ENCODE data around the gene PHF19.
A peak's percentile ranks its signal among the peaks of the same experiment; 100 is the strongest.

PHF19 gene

GRCh38 chr9:120919843-120920805, 43.1 kb upstream of the PHF19 start:
- Histone ChIP-seq H3K9me3 (ENCODE audit: control insufficient read depth in 2 of 2, low read length in 2 of 2) (no peaks in the 10 kb centered on the region), H3K4me1 (ENCODE audit: control insufficient read depth in 2 of 2, insufficient read depth in 2 of 2, low read length in 2 of 2) (peaks cover 0 to 3% of the 10 kb centered on the region in 2 donors), H3K4me3 (ENCODE audit: low read length in 2 of 2) (no peak overlapping the region), H3K27ac (ENCODE audit: low read depth in 2 of 2, low read length in 2 of 2) (peak overlapping the region in 1 of 2 donors; percentile 58), H3K27me3 (ENCODE audit: control insufficient read depth in 2 of 2, insufficient read depth in 2 of 2, low read length in 2 of 2) (no peaks in the 10 kb centered on the region), H3K9ac (ENCODE audit: low read depth in 1 of 2, low read length in 2 of 2) (peak overlapping the region; percentile 1 to 14), H3K36me3 (ENCODE audit: control insufficient read depth in 2 of 2, insufficient read depth in 2 of 2, low read length in 2 of 2) (no peaks in the 10 kb centered on the region)

GRCh38 chr9:120918931-120919842, 42.2 kb upstream of the PHF19 start:
- no peaks in the 10 kb centered on the region for H3K36me3 ChIP-seq (ENCODE audit: control insufficient read depth in 2 of 2, insufficient read depth in 2 of 2, low read length in 2 of 2)
- no peaks in the 10 kb centered on the region for H3K27me3 ChIP-seq (ENCODE audit: control insufficient read depth in 2 of 2, insufficient read depth in 2 of 2, low read length in 2 of 2)
- no peak overlapping the region for H3K4me3 ChIP-seq (ENCODE audit: low read length in 2 of 2)
- H3K27ac ChIP-seq (ENCODE audit: low read depth in 2 of 2, low read length in 2 of 2) = peak overlapping the region in 1 of 2 donors; percentile 56
- H3K9me3 ChIP-seq (ENCODE audit: control insufficient read depth in 2 of 2, low read length in 2 of 2) = no peaks in the 10 kb centered on the region
- H3K9ac ChIP-seq (ENCODE audit: low read depth in 1 of 2, low read length in 2 of 2) = no peak overlapping the region
- H3K4me1 ChIP-seq (ENCODE audit: control insufficient read depth in 2 of 2, insufficient read depth in 2 of 2, low read length in 2 of 2) = peaks cover 0 to 3% of the 10 kb centered on the region in 2 donors

GRCh38 chr9:120917929-120918762, 41.2 kb upstream of the PHF19 start:
- peak overlapping the region in 1 of 2 donors; percentile 34 for H3K27ac ChIP-seq (ENCODE audit: low read depth in 2 of 2, low read length in 2 of 2)
- H3K9ac ChIP-seq (ENCODE audit: low read depth in 1 of 2, low read length in 2 of 2) = no peak overlapping the region
- peaks cover 0 to 3% of the 10 kb centered on the region in 2 donors for H3K4me1 ChIP-seq (ENCODE audit: control insufficient read depth in 2 of 2, insufficient read depth in 2 of 2, low read length in 2 of 2)
- no peak overlapping the region for H3K4me3 ChIP-seq (ENCODE audit: low read length in 2 of 2)
- H3K36me3 ChIP-seq (ENCODE audit: control insufficient read depth in 2 of 2, insufficient read depth in 2 of 2, low read length in 2 of 2) = no peaks in the 10 kb centered on the region
- no peaks in the 10 kb centered on the region for H3K27me3 ChIP-seq (ENCODE audit: control insufficient read depth in 2 of 2, insufficient read depth in 2 of 2, low read length in 2 of 2)
- H3K9me3 ChIP-seq (ENCODE audit: control insufficient read depth in 2 of 2, low read length in 2 of 2) = no peaks in the 10 kb centered on the region

- no peaks in the 10 kb centered on the region for H3K27me3 ChIP-seq (ENCODE audit: control insufficient read depth in 2 of 2, insufficient read depth in 2 of 2, low read length in 2 of 2)
- no peak overlapping the region for H3K9ac ChIP-seq (ENCODE audit: low read depth in 1 of 2, low read length in 2 of 2)
- H3K36me3 ChIP-seq (ENCODE audit: control insufficient read depth in 2 of 2, insufficient read depth in 2 of 2, low read length in 2 of 2) = no peaks in the 10 kb centered on the region
- no peak overlapping the region for H3K4me3 ChIP-seq (ENCODE audit: low read length in 2 of 2)
- no peaks in the 10 kb centered on the region for H3K9me3 ChIP-seq (ENCODE audit: control insufficient read depth in 2 of 2, low read length in 2 of 2)
- H3K27ac ChIP-seq (ENCODE audit: low read depth in 2 of 2, low read length in 2 of 2) = no peak overlapping the region
- peaks cover 0 to 3% of the 10 kb centered on the region in 2 donors for H3K4me1 ChIP-seq (ENCODE audit: control insufficient read depth in 2 of 2, insufficient read depth in 2 of 2, low read length in 2 of 2)
These were observed 40.2 kb upstream of the PHF19 start for GRCh38 chr9:120916991-120917880.

GRCh38 chr9:120916588-120916987, 39.6 kb upstream of the PHF19 start:
- no peaks in the 10 kb centered on the region for H3K9me3 ChIP-seq (ENCODE audit: control insufficient read depth in 2 of 2, low read length in 2 of 2)
- no peaks in the 10 kb centered on the region for H3K36me3 ChIP-seq (ENCODE audit: control insufficient read depth in 2 of 2, insufficient read depth in 2 of 2, low read length in 2 of 2)
- no peak overlapping the region for H3K27ac ChIP-seq (ENCODE audit: low read depth in 2 of 2, low read length in 2 of 2)
- H3K4me3 ChIP-seq (ENCODE audit: low read length in 2 of 2) = no peak overlapping the region
- no peaks in the 10 kb centered on the region for H3K27me3 ChIP-seq (ENCODE audit: control insufficient read depth in 2 of 2, insufficient read depth in 2 of 2, low read length in 2 of 2)
- peaks cover 0 to 3% of the 10 kb centered on the region in 2 donors for H3K4me1 ChIP-seq (ENCODE audit: control insufficient read depth in 2 of 2, insufficient read depth in 2 of 2, low read length in 2 of 2)
- H3K9ac ChIP-seq (ENCODE audit: low read depth in 1 of 2, low read length in 2 of 2) = no peak overlapping the region

- Histone ChIP-seq H3K4me1 (ENCODE audit: control insufficient read depth in 2 of 2, insufficient read depth in 2 of 2, low read length in 2 of 2) (peaks cover 0 to 3% of the 10 kb centered on the region in 2 donors), H3K27me3 (ENCODE audit: control insufficient read depth in 2 of 2, insufficient read depth in 2 of 2, low read length in 2 of 2) (no peaks in the 10 kb centered on the region), H3K27ac (ENCODE audit: low read depth in 2 of 2, low read length in 2 of 2) (no peak overlapping the region), H3K36me3 (ENCODE audit: control insufficient read depth in 2 of 2, insufficient read depth in 2 of 2, low read length in 2 of 2) (no peaks in the 10 kb centered on the region), H3K4me3 (ENCODE audit: low read length in 2 of 2) (no peak overlapping the region), H3K9ac (ENCODE audit: low read depth in 1 of 2, low read length in 2 of 2) (no peak overlapping the region), H3K9me3 (ENCODE audit: control insufficient read depth in 2 of 2, low read length in 2 of 2) (no peaks in the 10 kb centered on the region)
These were observed 39.0 kb upstream of the PHF19 start for GRCh38 chr9:120915854-120916470.

- peaks cover 0 to 3% of the 10 kb centered on the region in 2 donors for H3K4me1 ChIP-seq (ENCODE audit: control insufficient read depth in 2 of 2, insufficient read depth in 2 of 2, low read length in 2 of 2)
- no peak overlapping the region for H3K9ac ChIP-seq (ENCODE audit: low read depth in 1 of 2, low read length in 2 of 2)
- no peak overlapping the region for H3K4me3 ChIP-seq (ENCODE audit: low read length in 2 of 2)
- no peaks in the 10 kb centered on the region for H3K9me3 ChIP-seq (ENCODE audit: control insufficient read depth in 2 of 2, low read length in 2 of 2)
- H3K27ac ChIP-seq (ENCODE audit: low read depth in 2 of 2, low read length in 2 of 2) = no peak overlapping the region
- no peaks in the 10 kb centered on the region for H3K27me3 ChIP-seq (ENCODE audit: control insufficient read depth in 2 of 2, insufficient read depth in 2 of 2, low read length in 2 of 2)
- no peaks in the 10 kb centered on the region for H3K36me3 ChIP-seq (ENCODE audit: control insufficient read depth in 2 of 2, insufficient read depth in 2 of 2, low read length in 2 of 2)
These were observed 38.0 kb upstream of the PHF19 start for GRCh38 chr9:120914953-120915352.

- Histone ChIP-seq H3K9ac (ENCODE audit: low read depth in 1 of 2, low read length in 2 of 2) (no peak overlapping the region), H3K4me3 (ENCODE audit: low read length in 2 of 2) (no peak overlapping the region), H3K27ac (ENCODE audit: low read depth in 2 of 2, low read length in 2 of 2) (no peak overlapping the region), H3K4me1 (ENCODE audit: control insufficient read depth in 2 of 2, insufficient read depth in 2 of 2, low read length in 2 of 2) (no peaks in the 10 kb centered on the region), H3K36me3 (ENCODE audit: control insufficient read depth in 2 of 2, insufficient read depth in 2 of 2, low read length in 2 of 2) (no peaks in the 10 kb centered on the region), H3K9me3 (ENCODE audit: control insufficient read depth in 2 of 2, low read length in 2 of 2) (no peaks in the 10 kb centered on the region), H3K27me3 (ENCODE audit: control insufficient read depth in 2 of 2, insufficient read depth in 2 of 2, low read length in 2 of 2) (no peaks in the 10 kb centered on the region)
These were observed 37.4 kb upstream of the PHF19 start for GRCh38 chr9:120914396-120914795.

All from mucosa of rectum (tissue), 2 donors.